K562 (cell line): Measurements from ENCODE around the gene RARG. TPM values are rescaled to one million over a fixed set of nuclear protein-coding genes. Genes with fewer than 3 reads are reported as not detected.
A peak's percentile ranks its signal among the peaks of the same experiment; 100 is the strongest.

ENCODE experiments used
- ATAC-seq: fragments of 200-7000 bp; cut with Tn5 transposase; 3 replicates; pipeline ENCODE4 v1.9.1; 2020; ENCODE audit warnings: moderate library complexity
- BruUV-seq: library from RNA; stranded (reverse); fragments of 400-500 nt; replicated peaks from 2 replicates; lab custom pipeline; 2021; lab: Mats Ljungman, UMichigan
- CTCF ChIA-PET: fragments of 300-600 bp; formaldehyde crosslinking; extraction: SDS; loops from one replicate; lab custom pipeline; 2021; ENCODE audit warnings: low intra/inter-chr PET ratio; lab: Yijun Ruan, JAX
- POLR2A ChIA-PET: fragments of 300-600, 350-650 bp; sonication (Branson Sonifier 250); formaldehyde crosslinking; extraction: SDS; loops from one replicate; lab custom pipeline; 2021; ENCODE audit warnings: antibody characterized with exemption, inconsistent platforms; lab: Yijun Ruan, JAX
- DNase-seq, 4 experiments: peaks; one replicate each; pipeline versions ENCODE4 v3.0.0 to v3.0.0-alpha.2; 2011 to 2018; ENCODE audit warnings: low spot score in 3 of 4, mixed read lengths in 3 of 4; ENCODE audit errors: extremely low read depth in 1 of 4
- FAIRE-seq: peaks from 2 replicates; lab custom pipeline; 2011; peaks lifted over from hg19 to GRCh38; lab: Jason Lieb, UNC
- H2AFZ ChIP-seq: 2 replicates; pipeline ENCODE4 v1.6.0; 2011; ENCODE audit warnings: low read depth, low read length, control low read depth, inconsistent platforms
- H3K27ac ChIP-seq: fragments of 200-600 bp; 3 replicates; pipeline ENCODE4 v1.8.0; 2011; ENCODE audit warnings: low read depth, mild to moderate bottlenecking, control low read depth, inconsistent platforms, low read length, moderate library complexity, mixed read lengths; ENCODE audit errors: extremely low read depth
- H3K27me3 ChIP-seq, 2 experiments: fragments of 300-600 bp in 1 of 2; 2 replicates in 1 of 2; 3 replicates in 1 of 2; pipeline versions ENCODE4 v1.6.0 to v1.8.0; 2011; ENCODE audit warnings: inconsistent platforms in 2 of 2, low read length in 2 of 2, mild to moderate bottlenecking in 1 of 2, mixed read lengths in 1 of 2, moderate library complexity in 1 of 2; ENCODE audit not compliant: control insufficient read depth in 2 of 2, insufficient read depth in 2 of 2
- H3K36me3 ChIP-seq: fragments of 300-600 bp; 3 replicates; pipeline ENCODE4 v1.8.0; 2011; ENCODE audit warnings: mild to moderate bottlenecking, low read length, inconsistent platforms; ENCODE audit not compliant: control insufficient read depth, insufficient read depth
- H3K4me1 ChIP-seq, 2 experiments: fragments of 200-600 bp in 1 of 2; replicated peaks in 1 of 2; 2 replicates in 1 of 2; 3 replicates in 1 of 2; pipeline versions ENCODE4 v1.5.1 to v1.8.0; 2011; ENCODE audit warnings: inconsistent platforms in 2 of 2, low read length in 2 of 2, mild to moderate bottlenecking in 1 of 2, mixed read lengths in 1 of 2, moderate library complexity in 1 of 2; ENCODE audit not compliant: control insufficient read depth in 2 of 2, insufficient read depth in 2 of 2
- H3K4me2 ChIP-seq: 2 replicates; pipeline ENCODE4 v1.6.1; 2011; ENCODE audit warnings: low read length, control low read depth, inconsistent platforms, mixed read lengths; ENCODE audit not compliant: insufficient read depth
- H3K4me3 ChIP-seq: fragments of 200-600 bp; sonication (generic), shearing (Covaris generic); 2 replicates; pipeline ENCODE4 v1.5.1; 2016; ENCODE audit warnings: control low read depth, inconsistent platforms
- H3K79me2 ChIP-seq: fragments of 200-600 bp; 3 replicates; pipeline ENCODE4 v1.8.0; 2011; ENCODE audit warnings: low read length, inconsistent platforms; ENCODE audit not compliant: control insufficient read depth, insufficient read depth
- H3K9ac ChIP-seq, 2 experiments: 2 replicates each; pipeline versions ENCODE4 v1.6.0 to v1.6.1; 2011; ENCODE audit warnings: low read depth in 2 of 2, low read length in 2 of 2, control low read depth in 1 of 2, inconsistent platforms in 1 of 2, mild to moderate bottlenecking in 1 of 2, mixed read lengths in 1 of 2; ENCODE audit not compliant: insufficient read depth in 1 of 2
- H3K9me1 ChIP-seq: one replicate; pipeline ENCODE4 v1.6.0; 2011; ENCODE audit warnings: inconsistent platforms, mild to moderate bottlenecking, low read length, moderate library complexity; ENCODE audit not compliant: control insufficient read depth, insufficient read depth
- H3K9me3 ChIP-seq: replicated peaks from 2 replicates; pipeline ENCODE4 v1.5.1; 2011; ENCODE audit warnings: low read depth, low read length, inconsistent platforms; ENCODE audit not compliant: control insufficient read depth, insufficient read depth
- H4K20me1 ChIP-seq: replicated peaks from 2 replicates; pipeline ENCODE4 v1.6.1; 2011; ENCODE audit warnings: low read length, inconsistent platforms, mixed read lengths; ENCODE audit not compliant: control insufficient read depth, insufficient read depth
- DIDO1 ChIP-seq: fragments of 450-650 bp; IDR thresholded peaks from 2 replicates; pipeline ENCODE4 v1.6.1; 2016; ENCODE audit warnings: low read depth, missing biosample characterization, missing genetic modification characterization
- GATAD2A ChIP-seq: fragments of 450-650 bp; IDR thresholded peaks from 2 replicates; pipeline ENCODE4 v1.6.1; 2017
- GMEB1 ChIP-seq: fragments of 250-450 bp; sonication (Bioruptor Pico); IDR thresholded peaks from 2 replicates; pipeline ENCODE4 v1.4.0; 2020; ENCODE audit warnings: mild to moderate bottlenecking
- HNRNPL ChIP-seq: fragments of 200-400 bp; formaldehyde crosslinking; IDR thresholded peaks from 2 replicates; pipeline ENCODE4 v1.6.1; 2017; ENCODE audit warnings: low read depth, mild to moderate bottlenecking, low read length
- JUN ChIP-seq, 2 experiments: sonication (generic) in 1 of 2; formaldehyde crosslinking in 1 of 2; IDR thresholded peaks; 2 replicates each; pipeline versions ENCODE4 v1.6.1 to v1.8.0; 2012 to 2022; ENCODE audit warnings: borderline replicate concordance in 2 of 2, mild to moderate bottlenecking in 2 of 2, improper control_type of control experiment in 1 of 2, low read depth in 1 of 2, low read length in 1 of 2, missing genetic modification reagents in 1 of 2
- JUND ChIP-seq, 2 experiments: IDR thresholded peaks; 2 replicates in 1 of 2; 3 replicates in 1 of 2; pipeline ENCODE4 v1.6.1; 2011; ENCODE audit warnings: borderline replicate concordance in 2 of 2, low read depth in 2 of 2, low read length in 2 of 2, improper control_type of control experiment in 1 of 2, missing biosample characterization in 1 of 2, missing genetic modification characterization in 1 of 2, missing genetic modification reagents in 1 of 2
- NBN ChIP-seq: fragments of 450-650 bp; IDR thresholded peaks from 2 replicates; pipeline ENCODE4 v1.6.1; 2016; ENCODE audit warnings: low read depth, mild to moderate bottlenecking
- POLR2G ChIP-seq: fragments of 200-400 bp; formaldehyde crosslinking; IDR thresholded peaks from 2 replicates; pipeline ENCODE4 v1.6.1; 2017; ENCODE audit warnings: low read depth, mild to moderate bottlenecking, antibody characterized with exemption, low read length, moderate library complexity
- POLR2H ChIP-seq: IDR thresholded peaks from 2 replicates; pipeline ENCODE4 v1.6.1; 2016; ENCODE audit warnings: missing genetic modification characterization, low read depth, mild to moderate bottlenecking, control low read depth, missing compliant biosample characterization, moderate library complexity
- U2AF1 ChIP-seq: fragments of 200-400 bp; formaldehyde crosslinking; optimal IDR thresholded peaks from 2 replicates; pipeline ENCODE3; 2017; ENCODE audit warnings: mild to moderate bottlenecking, low read depth, low read length, moderate library complexity
- ZNF511 ChIP-seq: sonication (generic); formaldehyde crosslinking; IDR thresholded peaks from 2 replicates; pipeline ENCODE4 v1.8.0; 2022; ENCODE audit warnings: mild to moderate bottlenecking, missing genetic modification reagents
- WGBS: fragments of 100-300 bp; shearing (Covaris generic); methylation state at CpG from one replicate; pipeline ENCODE4 v1.1.6; 2016; ENCODE audit warnings: low coverage, mixed read lengths; ENCODE audit not compliant: insufficient coverage; ENCODE audit errors: missing lambda C conversion rate; 5-methylcytosine and 5-hydroxymethylcytosine counted together
- in situ Hi-C: fragments of 300-500 bp; cut with MboI; formaldehyde crosslinking; loops from 4 replicates; pipeline ENCODE4 v1.15.0; 2018; ENCODE audit warnings: inconsistent platforms, mixed read lengths
- intact Hi-C: fragments of 100-400 bp; cut with micrococcal nuclease; formaldehyde crosslinking; loops from 2 replicates; pipeline ENCODE4 v1.14.2; 2022
- polyA plus RNA-seq, 8 experiments: library from polyadenylated mRNA; depleted of rRNA in 4 of 8; stranded (reverse) in 5 of 8; unstranded in 3 of 8; fragments of >200 nt; fragmentation: Nextera tagmentation in 2 of 8; fragmentation: Illumina TruSeq in 1 of 8; extraction: Ambion mirVana in 2 of 8; extraction: Trizol in 1 of 8; gene quantifications; 2 replicates each; pipeline versions ENCODE4 v1.2.1 to v1.2.3, GENCODE V29; 2011 to 2014; ENCODE audit warnings: inconsistent platforms in 1 of 8, missing spikeins in 1 of 8
- total RNA-seq, 7 experiments: library from RNA; depleted of rRNA in 6 of 7; stranded (reverse); fragments of >200 nt in 6 of 7; fragmentation: Illumina TruSeq in 2 of 7; extraction: Trizol in 2 of 7; gene quantifications; 2 replicates each; pipeline versions ENCODE4 v1.2.1 to v1.2.3, GENCODE V29; 2011 to 2021; ENCODE audit warnings: low replicate concordance in 1 of 7
- TF ChIP-seq, protein P1 (sequence below): fragments of 450-650 bp; IDR thresholded peaks from 2 replicates; pipeline ENCODE4 v1.7.1; 2018; ENCODE audit warnings: mild to moderate bottlenecking, low read depth; ENCODE audit not compliant: partially characterized antibody

Gene RARG
- total and polyA plus RNA-seq, 9 of the 15 experiments (the other 6 are each of a cell fraction or from before 2014, with no cell fraction given), result 0.18 to 7.6 (median 3.8) TPM

GRCh38 chr12:53180220-53180930 is 51.6 kb downstream of the RARG start, which contains the start of the genes CSAD and ZNF740:
TSS of gene CSAD (minus strand) at chr12:53180925. CDS start at chr12:53173470, 7,455 bp downstream.
TSS of gene ZNF740 (plus strand) at chr12:53180722. CDS start at chr12:53181984, 1,262 bp downstream.
- Histone ChIP-seq H4K20me1 (no peaks in the 10 kb centered on the region), H3K4me1 (peaks cover 16 to 26% of the 10 kb centered on the region in 2 experiments; a peak in 4 of 5 replicates), H3K36me3 (peaks cover 37% of the 10 kb centered on the region), H3K79me2 (peaks cover 34% of the 10 kb centered on the region), H3K27me3 (no peaks in the 10 kb centered on the region), H3K9ac (peak within 1 kb of the TSS; percentile 82 to 100), H3K9me1 (no peaks in the 10 kb centered on the region), H3K4me2 (peak within 1 kb of the TSS; percentile 92), H2AFZ (peak within 1 kb of the TSS; percentile 87), H3K4me3 (peak within 1 kb of the TSS; percentile 75), H3K27ac (peak within 1 kb of the TSS; percentile 86), H3K9me3 (peaks cover 5% of the 10 kb centered on the region)
- in situ Hi-C loops (loop anchor here (10.0 kb wide), 1 partner anchor 756 kb away; no protein-coding TSS in a partner anchor), intact Hi-C loops (loop anchor here (2.0 kb wide), 1 partner anchor 40 kb away; no protein-coding TSS in a partner anchor)
- ATAC-seq (peak; percentile 98), DNase-seq (peak; percentile 96 to 99 (median 97)), FAIRE-seq (peak; percentile 93)
- POLR2A ChIA-PET, result interaction anchor here (0.5 to 2.3 kb wide), 12 partner anchors 9 to 533 kb away, joined by 3 to 8 read pairs (median 4); partner anchors contain the start of genes ESPL1 and SPRYD3
- BruUV-seq, result no TSS peak
- under 1% methylated on average over 56 of the region's 70 CpGs for WGBS
- CTCF ChIA-PET, result interaction anchor here (0.7 kb wide), 1 partner anchor 14 kb away, joined by 4 read pairs; no protein-coding TSS in a partner anchor
- TF ChIP-seq GMEB1, result peak; percentile 72; the same call in 1 of the 2 replicates
- peak; percentile 79 for TF ChIP-seq POLR2H
- TF ChIP-seq NBN, result 0 out of 2 replicates have a peak, but pooled peaks have one; percentile 17
- TF ChIP-seq, protein P1, sequence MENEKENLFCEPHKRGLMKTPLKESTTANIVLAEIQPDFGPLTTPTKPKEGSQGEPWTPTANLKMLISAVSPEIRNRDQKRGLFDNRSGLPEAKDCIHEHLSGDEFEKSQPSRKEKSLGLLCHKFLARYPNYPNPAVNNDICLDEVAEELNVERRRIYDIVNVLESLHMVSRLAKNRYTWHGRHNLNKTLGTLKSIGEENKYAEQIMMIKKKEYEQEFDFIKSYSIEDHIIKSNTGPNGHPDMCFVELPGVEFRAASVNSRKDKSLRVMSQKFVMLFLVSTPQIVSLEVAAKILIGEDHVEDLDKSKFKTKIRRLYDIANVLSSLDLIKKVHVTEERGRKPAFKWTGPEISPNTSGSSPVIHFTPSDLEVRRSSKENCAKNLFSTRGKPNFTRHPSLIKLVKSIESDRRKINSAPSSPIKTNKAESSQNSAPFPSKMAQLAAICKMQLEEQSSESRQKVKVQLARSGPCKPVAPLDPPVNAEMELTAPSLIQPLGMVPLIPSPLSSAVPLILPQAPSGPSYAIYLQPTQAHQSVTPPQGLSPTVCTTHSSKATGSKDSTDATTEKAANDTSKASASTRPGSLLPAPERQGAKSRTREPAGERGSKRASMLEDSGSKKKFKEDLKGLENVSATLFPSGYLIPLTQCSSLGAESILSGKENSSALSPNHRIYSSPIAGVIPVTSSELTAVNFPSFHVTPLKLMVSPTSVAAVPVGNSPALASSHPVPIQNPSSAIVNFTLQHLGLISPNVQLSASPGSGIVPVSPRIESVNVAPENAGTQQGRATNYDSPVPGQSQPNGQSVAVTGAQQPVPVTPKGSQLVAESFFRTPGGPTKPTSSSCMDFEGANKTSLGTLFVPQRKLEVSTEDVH, result peak; percentile 78
- peak; percentile 95 for TF ChIP-seq POLR2G
- TF ChIP-seq GATAD2A, result peak; percentile 39; the same call in 1 of the 2 replicates
- TF ChIP-seq HNRNPL, result peak; percentile 82; the same call in 1 of the 2 replicates
- TF ChIP-seq ZNF511 (CRISPR knock-in tag), result peak; percentile 67
- TF ChIP-seq JUND (IDR thresholded peaks at IDR 0.05; ENCODE audit: borderline replicate concordance, low read depth, low read length), result peak; percentile 55
- TF ChIP-seq JUND (tag; IDR thresholded peaks at IDR 0.05; ENCODE audit: borderline replicate concordance, low read depth, low read length), result peak; percentile 14; the same call in 1 of the 3 replicates
- TF ChIP-seq DIDO1 (tag), result peak; percentile 53; the same call in 1 of the 2 replicates
- peak; percentile 43; the same call in 1 of the 2 replicates for TF ChIP-seq JUN (IDR thresholded peaks at IDR 0.05; ENCODE audit: borderline replicate concordance, low read depth, low read length)
- TF ChIP-seq JUN (CRISPR knock-in tag; IDR thresholded peaks at IDR 0.05; ENCODE audit: borderline replicate concordance), result no peak
- TF ChIP-seq U2AF1, result peak; percentile 64
